ENCODE results near the gene BICDL1. TPM values are rescaled to one million over a fixed set of nuclear protein-coding genes. Genes with fewer than 3 reads are reported as not detected.

The BICDL1 gene
- total RNA-seq, 1 experiment from 2014 or later, result 14.4 TPM

DNA sequence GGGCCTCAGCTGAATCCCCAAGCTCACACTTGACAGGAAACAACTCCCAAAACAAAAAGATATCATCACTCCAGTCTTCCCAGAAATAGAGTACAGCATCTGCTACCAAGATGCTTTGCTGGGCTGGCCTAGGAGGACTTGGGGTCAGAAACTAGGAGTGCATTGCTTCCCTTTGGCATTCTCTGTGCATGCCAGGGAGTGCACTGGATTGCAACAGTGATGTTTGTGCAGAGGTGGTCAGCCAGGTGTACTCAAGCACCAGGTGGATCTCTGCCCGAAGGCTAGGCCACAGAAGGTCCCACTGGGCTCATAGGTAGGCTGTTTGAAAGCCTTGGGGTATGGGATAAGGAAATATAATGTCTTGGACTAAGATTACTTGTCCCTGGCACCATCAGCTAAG is 76.4 kb downstream of the BICDL1 start:
- Histone ChIP-seq H3K4me3 (peak overlapping the region; percentile 8; the same call in 1 of the 2 replicates), H3K4me1 (replicated peaks; ENCODE audit: insufficient read depth) (peaks cover 67% of the 10 kb centered on the region), H3K9me2 (ENCODE audit: insufficient read depth) (no peaks in the 10 kb centered on the region; the same call in 1 of the 2 replicates), H3K27me3 (ENCODE audit: insufficient read depth, low read depth) (no peaks in the 10 kb centered on the region), H3K4me2 (peak overlapping the region; percentile 52), H2AFZ (no peak overlapping the region), H3K27ac (peak overlapping the region; percentile 79), H3K79me2 (ENCODE audit: low read depth) (0 out of 2 replicates have a peak, but pooled peaks cover 5% of the 10 kb centered on the region), H3K9me3 (ENCODE audit: insufficient read depth, low read depth) (no peaks in the 10 kb centered on the region), H3F3A (ENCODE audit: insufficient read depth, low read depth) (peaks cover 39% of the 10 kb centered on the region; the same call in 1 of the 2 replicates), H4K20me1 (ENCODE audit: insufficient read depth) (no peaks in the 10 kb centered on the region), H3K36me3 (ENCODE audit: low read depth) (no peaks in the 10 kb centered on the region)
- no peak for TF ChIP-seq EZH2 (IDR thresholded peaks at IDR 0.05; ENCODE audit: low read depth)
- TF ChIP-seq, protein P1, sequence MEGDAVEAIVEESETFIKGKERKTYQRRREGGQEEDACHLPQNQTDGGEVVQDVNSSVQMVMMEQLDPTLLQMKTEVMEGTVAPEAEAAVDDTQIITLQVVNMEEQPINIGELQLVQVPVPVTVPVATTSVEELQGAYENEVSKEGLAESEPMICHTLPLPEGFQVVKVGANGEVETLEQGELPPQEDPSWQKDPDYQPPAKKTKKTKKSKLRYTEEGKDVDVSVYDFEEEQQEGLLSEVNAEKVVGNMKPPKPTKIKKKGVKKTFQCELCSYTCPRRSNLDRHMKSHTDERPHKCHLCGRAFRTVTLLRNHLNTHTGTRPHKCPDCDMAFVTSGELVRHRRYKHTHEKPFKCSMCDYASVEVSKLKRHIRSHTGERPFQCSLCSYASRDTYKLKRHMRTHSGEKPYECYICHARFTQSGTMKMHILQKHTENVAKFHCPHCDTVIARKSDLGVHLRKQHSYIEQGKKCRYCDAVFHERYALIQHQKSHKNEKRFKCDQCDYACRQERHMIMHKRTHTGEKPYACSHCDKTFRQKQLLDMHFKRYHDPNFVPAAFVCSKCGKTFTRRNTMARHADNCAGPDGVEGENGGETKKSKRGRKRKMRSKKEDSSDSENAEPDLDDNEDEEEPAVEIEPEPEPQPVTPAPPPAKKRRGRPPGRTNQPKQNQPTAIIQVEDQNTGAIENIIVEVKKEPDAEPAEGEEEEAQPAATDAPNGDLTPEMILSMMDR (conservative IDR thresholded peaks at IDR 0.05), result no peak
- DNase-seq, result peak in 1 of 2 experiments; percentile 85
- no TSS peak for BruUV-seq (replicated peaks)
- ChIA-PET CTCF (interaction anchor here (0.6 kb wide), 2 partner anchors 33 to 338 kb away, joined by 3 to 4 read pairs; no protein-coding TSS in a partner anchor), POLR2A (ENCODE audit: unreplicated experiment) (no interaction called here)
- intact Hi-C loops (cut with micrococcal nuclease; ENCODE audit: unreplicated experiment), result no loop called here

- peak overlapping the region; percentile 79 for H3K27ac ChIP-seq
- POLR2A ChIA-PET (ENCODE audit: unreplicated experiment), result no interaction called here
- no peaks in the 10 kb centered on the region; the same call in 1 of the 2 replicates for H3K9me2 ChIP-seq (ENCODE audit: insufficient read depth)
- H3K4me2 ChIP-seq, result peak overlapping the region; percentile 52
- CTCF ChIA-PET, result interaction anchor here (0.6 kb wide), 1 partner anchor 338 kb away, joined by 3 read pairs; no protein-coding TSS in a partner anchor
- no peaks in the 10 kb centered on the region for H4K20me1 ChIP-seq (ENCODE audit: insufficient read depth)
- peaks cover 35% of the 10 kb centered on the region; the same call in 1 of the 2 replicates for H3F3A ChIP-seq (ENCODE audit: insufficient read depth, low read depth)
- no peak overlapping the region for H2AFZ ChIP-seq
- no peaks in the 10 kb centered on the region for H3K79me2 ChIP-seq (ENCODE audit: low read depth)
- H3K27me3 ChIP-seq (ENCODE audit: insufficient read depth, low read depth), result no peaks in the 10 kb centered on the region
- no peaks in the 10 kb centered on the region for H3K36me3 ChIP-seq (ENCODE audit: low read depth)
- H3K4me1 ChIP-seq (replicated peaks; ENCODE audit: insufficient read depth), result peaks cover 59% of the 10 kb centered on the region
- BruUV-seq (replicated peaks), result no TSS peak
- intact Hi-C loops (cut with micrococcal nuclease; ENCODE audit: unreplicated experiment), result no loop called here
- H3K9me3 ChIP-seq (ENCODE audit: insufficient read depth, low read depth), result no peaks in the 10 kb centered on the region
- TF ChIP-seq, protein P1 (conservative IDR thresholded peaks at IDR 0.05), result no peak
- TF ChIP-seq EZH2 (IDR thresholded peaks at IDR 0.05; ENCODE audit: low read depth), result no peak
- H3K4me3 ChIP-seq, result no peak overlapping the region
- DNase-seq, result peak in 1 of 2 experiments; percentile 43
These were observed 77.3 kb downstream of the BICDL1 start for GRCh38 chr12:120066341-120066740.

DNA sequence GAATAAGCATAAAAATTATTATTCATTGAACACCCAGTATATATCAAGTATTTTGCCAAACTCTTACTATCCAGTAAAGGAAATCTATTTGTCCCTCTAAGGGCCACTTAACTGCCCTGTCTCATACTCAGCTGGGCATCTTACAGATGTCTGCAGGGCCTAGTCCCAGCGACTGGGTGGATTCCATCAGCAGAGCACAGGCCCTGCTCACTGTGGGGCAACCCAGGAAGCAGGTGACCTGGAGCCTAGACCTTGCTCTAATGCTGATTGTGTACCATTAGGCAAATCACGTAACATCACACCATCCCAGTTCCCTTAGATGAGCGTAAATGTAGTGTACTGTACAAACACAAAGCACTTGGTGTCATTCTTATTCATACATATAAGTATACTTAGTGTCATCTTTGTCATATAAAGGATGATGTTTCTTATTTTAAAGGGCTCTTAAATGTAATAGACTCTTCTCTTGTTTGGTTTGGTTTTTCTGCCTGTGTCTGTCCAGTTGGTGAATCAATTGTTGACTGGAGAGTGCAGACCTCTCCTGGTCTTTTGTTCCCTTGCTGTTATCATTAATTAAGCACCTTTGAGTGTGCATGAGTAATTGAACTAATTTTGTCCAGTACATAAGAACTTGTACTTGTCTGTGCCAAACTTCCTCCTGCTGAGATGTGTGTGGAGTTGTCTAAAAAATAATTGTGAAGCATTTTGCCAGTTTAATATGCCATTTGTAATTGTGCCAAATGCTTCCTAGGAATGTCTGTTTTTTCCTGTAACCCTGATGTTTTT is 78.2 kb downstream of the BICDL1 start:
- TF ChIP-seq, protein P1 (conservative IDR thresholded peaks at IDR 0.05), result no peak
- TF ChIP-seq EZH2 (IDR thresholded peaks at IDR 0.05; ENCODE audit: low read depth), result no peak
- BruUV-seq (replicated peaks), result no TSS peak
- H4K20me1 ChIP-seq (ENCODE audit: insufficient read depth), result no peaks in the 10 kb centered on the region
- H3K4me3 ChIP-seq, result no peak overlapping the region
- no peaks in the 10 kb centered on the region for H3K9me3 ChIP-seq (ENCODE audit: insufficient read depth, low read depth)
- no peaks in the 10 kb centered on the region for H3K36me3 ChIP-seq (ENCODE audit: low read depth)
- no peak overlapping the region for H2AFZ ChIP-seq
- peaks cover 34% of the 10 kb centered on the region; the same call in 1 of the 2 replicates for H3F3A ChIP-seq (ENCODE audit: insufficient read depth, low read depth)
- POLR2A ChIA-PET (ENCODE audit: unreplicated experiment), result interaction anchor here (0.6 kb wide), 1 partner anchor 567 kb away, joined by 5 read pairs; no protein-coding TSS in a partner anchor
- H3K27ac ChIP-seq, result no peak overlapping the region
- CTCF ChIA-PET, result no interaction called here
- H3K79me2 ChIP-seq (ENCODE audit: low read depth), result no peaks in the 10 kb centered on the region
- intact Hi-C loops (cut with micrococcal nuclease; ENCODE audit: unreplicated experiment), result no loop called here
- H3K27me3 ChIP-seq (ENCODE audit: insufficient read depth, low read depth), result no peaks in the 10 kb centered on the region
- peaks cover 50% of the 10 kb centered on the region for H3K4me1 ChIP-seq (replicated peaks; ENCODE audit: insufficient read depth)
- no peak for DNase-seq
- H3K4me2 ChIP-seq, result no peak overlapping the region
- H3K9me2 ChIP-seq (ENCODE audit: insufficient read depth), result no peaks in the 10 kb centered on the region

All from PC-9 (cell line).